ENCODE results near the gene EGFLAM. TPM values are rescaled to one million over a fixed set of nuclear protein-coding genes. Genes with fewer than 3 reads are reported as not detected.

EGFLAM gene
- 3.0 TPM in 1 of 2 replicates, not detected in the other for total RNA-seq

GRCh38 chr5:38258319-38259061 is at the start of gene EGFLAM:
Gene EGFLAM, plus strand, starts transcription at chr5:38258559. Its CDS starts 196 bp downstream, at chr5:38258755.

